Spinal cord (tissue), 10 donors: ENCODE measurements around the gene MIPOL1. TPM values are rescaled to one million over a fixed set of nuclear protein-coding genes. Genes with fewer than 3 reads are reported as not detected.
"Not testable (repeated sequence)": the region's sequence is repeated elsewhere in the genome, so short reads cannot be mapped to it uniquely, and the experiment has no call there.

ENCODE experiments used
- DNase-seq, 6 donors: peaks; one replicate each; pipeline versions ENCODE4 v3.0.0 to v3.0.0-alpha.2; 2013 to 2015; ENCODE audit warnings: low spot score in 6 of 6, low read depth in 4 of 6
- H3K27ac ChIP-seq: one replicate; pipeline ENCODE4 v1.5.1; 2013; ENCODE audit warnings: low read depth, low read length, control low read depth
- H3K27me3 ChIP-seq: one replicate; pipeline ENCODE4 v1.6.1; 2013; ENCODE audit warnings: low read length; ENCODE audit not compliant: control insufficient read depth, insufficient read depth
- H3K36me3 ChIP-seq: one replicate; pipeline ENCODE4 v1.6.1; 2013; ENCODE audit warnings: low read length; ENCODE audit not compliant: control insufficient read depth, insufficient read depth
- H3K4me1 ChIP-seq: one replicate; pipeline ENCODE4 v1.6.1; 2013; ENCODE audit warnings: low read length; ENCODE audit not compliant: control insufficient read depth, insufficient read depth
- H3K4me3 ChIP-seq: one replicate; pipeline ENCODE4 v1.5.1; 2013; ENCODE audit warnings: low read depth, low read length, control low read depth
- H3K9me3 ChIP-seq: one replicate; pipeline ENCODE4 v1.6.1; 2013; ENCODE audit warnings: low read length; ENCODE audit not compliant: control insufficient read depth, insufficient read depth
- WGBS: methylation state at CpG from one replicate; pipeline ENCODE4 v1.1.5; 2013; ENCODE audit warnings: missing lambda C conversion rate; ENCODE audit not compliant: insufficient coverage; 5-methylcytosine and 5-hydroxymethylcytosine counted together
- polyA plus RNA-seq, 2 donors: library from polyadenylated mRNA; unstranded; fragments of 120-200 nt; gene quantifications; one replicate each; pipeline ENCODE4 v1.2.1, GENCODE V29; 2013; ENCODE audit not compliant: insufficient read length in 2 of 2
- total RNA-seq, 2 donors: library from RNA; depleted of rRNA in 1 of 2; stranded (reverse); fragments of 120-200 nt in 1 of 2; fragments of >200 nt in 1 of 2; gene quantifications; one replicate each; pipeline versions ENCODE4 v1.2.3 to v1.2.4, GENCODE V29; 2013 to 2014
- donor health status: healthy.

MIPOL1 gene
- total and polyA plus RNA-seq, 4 donors, result 3.9 to 19.6 (median 11.0) TPM

- Histone ChIP-seq H3K4me3 (no peak overlapping the region), H3K27ac (no peak overlapping the region), H3K4me1 (no peaks in the 10 kb centered on the region), H3K9me3 (peaks cover 5% of the 10 kb centered on the region), H3K36me3 (no peaks in the 10 kb centered on the region), H3K27me3 (no peaks in the 10 kb centered on the region)
- no peak for DNase-seq
Observed at GRCh38 chr14:37457334-37457733, 259.6 kb downstream of the MIPOL1 start.

DNA sequence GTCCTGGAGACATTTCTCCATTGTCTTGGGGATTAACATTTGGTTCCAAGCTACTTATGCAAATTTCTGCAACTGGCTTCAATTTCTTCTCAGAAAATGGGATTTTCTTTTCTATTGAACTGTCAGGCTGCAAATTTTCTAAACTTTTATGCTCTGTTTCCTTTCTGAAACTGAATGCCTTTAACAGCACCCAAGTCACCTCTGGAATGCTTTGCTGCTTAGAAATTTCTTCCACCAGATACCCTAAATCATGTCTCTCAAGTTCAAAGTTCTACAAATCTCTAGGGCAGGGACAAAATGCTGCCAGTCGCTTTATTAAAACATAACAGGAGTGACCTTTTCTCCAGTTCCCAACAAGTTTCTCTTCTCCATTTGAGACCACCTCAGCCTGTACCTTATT lies 264.7 kb downstream of the MIPOL1 start:
- not testable (repeated sequence) for H3K27me3 ChIP-seq, H3K9me3 ChIP-seq, DNase-seq, H3K4me3 ChIP-seq, H3K27ac ChIP-seq, H3K36me3 ChIP-seq, H3K4me1 ChIP-seq
- 95% methylated on average over 1 of the region's 1 CpG for WGBS

GRCh38 chr14:37464192-37464858 lies 266.6 kb downstream of the MIPOL1 start:
- WGBS, result no CpG with 5 or more reads among the region's 3 CpGs
- peaks cover 6% of the 10 kb centered on the region for H3K9me3 ChIP-seq
- no peak overlapping the region for H3K27ac ChIP-seq
- H3K4me1 ChIP-seq, result no peaks in the 10 kb centered on the region
- no peak for DNase-seq
- H3K27me3 ChIP-seq, result no peaks in the 10 kb centered on the region
- H3K4me3 ChIP-seq, result no peak overlapping the region
- no peaks in the 10 kb centered on the region for H3K36me3 ChIP-seq

DNA sequence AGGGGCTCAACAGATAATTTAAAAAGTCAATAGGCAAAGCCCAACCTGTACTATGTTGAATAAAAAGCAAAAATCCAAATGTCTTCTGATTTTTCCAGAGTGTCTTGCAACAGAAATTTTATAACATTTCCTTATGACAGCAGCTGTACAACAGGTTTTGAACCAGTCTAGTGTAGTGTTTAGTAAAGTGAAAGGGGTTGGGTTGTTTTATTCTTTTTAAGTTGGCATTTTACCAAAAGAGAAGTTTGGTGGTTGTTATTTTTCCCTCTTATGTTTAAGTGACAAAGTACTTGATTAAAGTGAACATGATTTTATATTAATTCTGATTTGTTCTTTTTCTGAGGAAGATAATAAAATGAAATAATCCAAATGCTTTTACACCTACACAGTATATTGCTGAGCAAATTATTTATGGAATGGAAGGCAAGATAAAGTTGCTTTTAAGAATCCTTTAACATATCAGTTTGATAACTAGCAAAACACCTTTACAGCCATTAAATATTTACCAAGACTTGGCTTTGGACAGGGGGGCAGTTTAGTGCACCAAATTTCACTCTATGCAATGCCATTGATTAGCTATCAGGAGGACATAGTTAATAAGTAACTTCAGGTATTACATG lies 268.4 kb downstream of the MIPOL1 start:
- Histone ChIP-seq H3K36me3 (no peaks in the 10 kb centered on the region), H3K27me3 (no peaks in the 10 kb centered on the region), H3K9me3 (peaks cover 6% of the 10 kb centered on the region), H3K4me1 (no peaks in the 10 kb centered on the region), H3K4me3 (no peak overlapping the region), H3K27ac (no peak overlapping the region)
- DNase-seq, result no peak

GRCh38 chr14:37466623-37467088 lies 268.9 kb downstream of the MIPOL1 start:
- WGBS, result 86% methylated on average over 1 of the region's 2 CpGs
- H3K4me3 ChIP-seq, result no peak overlapping the region
- H3K36me3 ChIP-seq, result no peaks in the 10 kb centered on the region
- peaks cover 4% of the 10 kb centered on the region for H3K9me3 ChIP-seq
- H3K27ac ChIP-seq, result no peak overlapping the region
- H3K27me3 ChIP-seq, result no peaks in the 10 kb centered on the region
- H3K4me1 ChIP-seq, result no peaks in the 10 kb centered on the region
- no peak for DNase-seq

- no peaks in the 10 kb centered on the region for H3K27me3 ChIP-seq
- DNase-seq, result no peak
- peaks cover 1% of the 10 kb centered on the region for H3K9me3 ChIP-seq
- no peak overlapping the region for H3K4me3 ChIP-seq
- no peaks in the 10 kb centered on the region for H3K36me3 ChIP-seq
- no peak overlapping the region for H3K27ac ChIP-seq
- H3K4me1 ChIP-seq, result no peaks in the 10 kb centered on the region
Observed at GRCh38 chr14:37469650-37470049, 271.9 kb downstream of the MIPOL1 start.

- WGBS, result 98% methylated on average over 4 of the region's 7 CpGs
- Histone ChIP-seq H3K9me3 (peaks cover 1% of the 10 kb centered on the region), H3K36me3 (no peaks in the 10 kb centered on the region), H3K27me3 (no peaks in the 10 kb centered on the region), H3K27ac (no peak overlapping the region), H3K4me3 (no peak overlapping the region), H3K4me1 (no peaks in the 10 kb centered on the region)
- no peak for DNase-seq
Observed at GRCh38 chr14:37470251-37470650, 272.5 kb downstream of the MIPOL1 start.

- H3K36me3 ChIP-seq, result no peaks in the 10 kb centered on the region
- H3K27me3 ChIP-seq, result no peaks in the 10 kb centered on the region
- 70% methylated on average over 2 of the region's 4 CpGs for WGBS
- no peak for DNase-seq
- H3K9me3 ChIP-seq, result peaks cover 1% of the 10 kb centered on the region
- no peak overlapping the region for H3K27ac ChIP-seq
- no peaks in the 10 kb centered on the region for H3K4me1 ChIP-seq
- no peak overlapping the region for H3K4me3 ChIP-seq
Observed at GRCh38 chr14:37472906-37473305, 275.2 kb downstream of the MIPOL1 start.

GRCh38 chr14:37474191-37474590 lies 276.5 kb downstream of the MIPOL1 start:
- Histone ChIP-seq H3K27me3 (no peaks in the 10 kb centered on the region), H3K27ac (no peak overlapping the region), H3K36me3 (no peaks in the 10 kb centered on the region), H3K4me3 (no peak overlapping the region), H3K9me3 (peaks cover 1% of the 10 kb centered on the region), H3K4me1 (no peaks in the 10 kb centered on the region)
- no peak for DNase-seq
- no CpG with 5 or more reads among the region's 6 CpGs for WGBS
